Chondrocyte (in vitro differentiated cells): ENCODE measurements around the gene EPAS1. TPM values are rescaled to one million over a fixed set of nuclear protein-coding genes. Genes with fewer than 3 reads are reported as not detected.

Experiments
- DNase-seq: peaks from one replicate; pipeline ENCODE4 v3.0.0; 2021; ENCODE audit warnings: mixed read lengths, low spot score
- H3K27ac Mint-ChIP-seq: one replicate; pipeline ENCODE4 v1.8.0; 2021; ENCODE audit warnings: mild to moderate bottlenecking, moderate library complexity, mixed read lengths; ENCODE audit not compliant: unreplicated experiment
- H3K27me3 Mint-ChIP-seq: 2 replicates; pipeline ENCODE4 v1.8.0; 2021; ENCODE audit warnings: low read depth, mixed read lengths
- H3K36me3 Mint-ChIP-seq: 2 replicates; pipeline ENCODE4 v1.8.0; 2021; ENCODE audit warnings: low read depth, mixed read lengths
- H3K4me1 Mint-ChIP-seq: 2 replicates; pipeline ENCODE4 v1.8.0; 2021; ENCODE audit warnings: low read depth, mild to moderate bottlenecking, mixed read lengths
- H3K4me3 Mint-ChIP-seq: one replicate; pipeline ENCODE4 v1.8.0; 2021; ENCODE audit warnings: mild to moderate bottlenecking, moderate library complexity, mixed read lengths; ENCODE audit not compliant: unreplicated experiment
- H3K9me3 Mint-ChIP-seq: 2 replicates; pipeline ENCODE4 v1.8.0; 2021; ENCODE audit warnings: low read depth, mixed read lengths
- CTCF ChIP-seq: fragments of 200-600 bp; sonication (generic); IDR thresholded peaks from 2 replicates; pipeline ENCODE4 v1.5.0; 2021; ENCODE audit warnings: antibody characterized with exemption, mild to moderate bottlenecking, moderate library complexity
- total RNA-seq: library from RNA; stranded (reverse); gene quantifications from 3 replicates; pipeline ENCODE4 v1.2.1, GENCODE V29; 2021

The EPAS1 gene
- total RNA-seq, 1 donor from 2014 or later, result 122 TPM

- Mint-ChIP-seq H3K36me3 (peaks cover 1% of the 10 kb centered on the region), H3K4me3 (no peak overlapping the region), H3K27me3 (no peaks in the 10 kb centered on the region), H3K9me3 (peaks cover 3% of the 10 kb centered on the region), H3K4me1 (peaks cover 56% of the 10 kb centered on the region), H3K27ac (no peak overlapping the region)
- no peak for TF ChIP-seq CTCF
- no peak for DNase-seq
Measured at GRCh38 chr2:46313063-46313462, 15.9 kb downstream of the EPAS1 start.

- no peak overlapping the region for H3K4me3 Mint-ChIP-seq
- no peaks in the 10 kb centered on the region for H3K27me3 Mint-ChIP-seq
- no peak for TF ChIP-seq CTCF
- peak overlapping the region; percentile 94 for H3K27ac Mint-ChIP-seq
- H3K9me3 Mint-ChIP-seq, result peaks cover 3% of the 10 kb centered on the region
- no peak for DNase-seq
- peaks cover 1% of the 10 kb centered on the region for H3K36me3 Mint-ChIP-seq
- H3K4me1 Mint-ChIP-seq, result peaks cover 54% of the 10 kb centered on the region
Measured at GRCh38 chr2:46314065-46314835, 17.0 kb downstream of the EPAS1 start.

GRCh38 chr2:46315103-46315890 is 18.1 kb downstream of the EPAS1 start:
- H3K36me3 Mint-ChIP-seq, result peaks cover 1% of the 10 kb centered on the region
- peaks cover 63% of the 10 kb centered on the region for H3K4me1 Mint-ChIP-seq
- peak overlapping the region; percentile 94 for H3K27ac Mint-ChIP-seq
- no peaks in the 10 kb centered on the region for H3K27me3 Mint-ChIP-seq
- no peak for TF ChIP-seq CTCF
- DNase-seq, result no peak
- peak overlapping the region; percentile 18 for H3K4me3 Mint-ChIP-seq
- H3K9me3 Mint-ChIP-seq, result peaks cover 3% of the 10 kb centered on the region

GRCh38 chr2:46317094-46317486 is 19.9 kb downstream of the EPAS1 start:
- TF ChIP-seq CTCF, result no peak
- Mint-ChIP-seq H3K36me3 (no peaks in the 10 kb centered on the region), H3K4me3 (no peak overlapping the region), H3K27ac (peak overlapping the region; percentile 52), H3K27me3 (no peaks in the 10 kb centered on the region), H3K4me1 (peaks cover 53% of the 10 kb centered on the region), H3K9me3 (peaks cover 3% of the 10 kb centered on the region)
- no peak for DNase-seq

GRCh38 chr2:46318579-46319460 is 21.6 kb downstream of the EPAS1 start:
- no peak for DNase-seq
- peaks cover 3% of the 10 kb centered on the region for H3K9me3 Mint-ChIP-seq
- H3K36me3 Mint-ChIP-seq, result no peaks in the 10 kb centered on the region
- no peak overlapping the region for H3K4me3 Mint-ChIP-seq
- H3K27ac Mint-ChIP-seq, result no peak overlapping the region
- TF ChIP-seq CTCF, result no peak
- H3K27me3 Mint-ChIP-seq, result no peaks in the 10 kb centered on the region
- H3K4me1 Mint-ChIP-seq, result peaks cover 43% of the 10 kb centered on the region
